H1 (cell line): ENCODE results near the gene HPN. TPM values are rescaled to one million over a fixed set of nuclear protein-coding genes. Genes with fewer than 3 reads are reported as not detected.

Source experiments
- CTCF ChIA-PET: fragments of 300-600 bp; sonication (Branson Sonifier 250); formaldehyde crosslinking; loops from one replicate; lab custom pipeline; 2021; ENCODE audit not compliant: partially characterized antibody; lab: Charles Lee
- POLR2A ChIA-PET: fragments of 300-600 bp; sonication (Branson Sonifier 250); formaldehyde crosslinking; loops from one replicate; lab custom pipeline; 2021; ENCODE audit warnings: inconsistent platforms; ENCODE audit not compliant: partially characterized antibody; lab: Charles Lee
- DNase-seq, 2 experiments: peaks; one replicate each; pipeline versions ENCODE4 v3.0.0 to v3.0.0-alpha.2; 2010 to 2022; ENCODE audit warnings: low spot score in 2 of 2, low read depth in 1 of 2, mixed read lengths in 1 of 2
- FAIRE-seq: peaks from 2 replicates; lab custom pipeline; 2011; peaks lifted over from hg19 to GRCh38; lab: Jason Lieb, UNC
- H2AFZ ChIP-seq: 2 replicates; pipeline ENCODE4 v1.8.1; 2012; ENCODE audit warnings: low read length, inconsistent platforms
- H2AK5ac ChIP-seq: 2 replicates; pipeline ENCODE4 v1.6.1; 2013; ENCODE audit warnings: low read depth, low read length
- H2BK120ac ChIP-seq: replicated peaks from 2 replicates; pipeline ENCODE3; 2013; ENCODE audit warnings: low read depth, low read length, inconsistent platforms
- H2BK12ac ChIP-seq: 2 replicates; pipeline ENCODE4 v1.6.1; 2013; ENCODE audit warnings: low read depth, low read length
- H2BK15ac ChIP-seq: 2 replicates; pipeline ENCODE4 v1.6.1; 2013; ENCODE audit warnings: low read length
- H2BK20ac ChIP-seq: 2 replicates; pipeline ENCODE4 v1.6.1; 2013; ENCODE audit warnings: low read length
- H2BK5ac ChIP-seq: 2 replicates; pipeline ENCODE4 v1.6.1; 2013; ENCODE audit warnings: low read depth, low read length
- H3K14ac ChIP-seq: 2 replicates; pipeline ENCODE4 v1.6.1; 2013; ENCODE audit warnings: inconsistent platforms; ENCODE audit not compliant: insufficient read length
- H3K18ac ChIP-seq: 2 replicates; pipeline ENCODE4 v1.6.1; 2013; ENCODE audit warnings: low read length; ENCODE audit errors: extremely low read depth
- H3K23ac ChIP-seq: 2 replicates; pipeline ENCODE4 v1.6.1; 2013; ENCODE audit warnings: inconsistent platforms; ENCODE audit not compliant: insufficient read length
- H3K23me2 ChIP-seq: 2 replicates; pipeline ENCODE4 v1.6.1; 2013; ENCODE audit warnings: low read depth, low read length
- H3K27ac ChIP-seq: 2 replicates; pipeline ENCODE4 v1.6.1; 2011; ENCODE audit warnings: low read depth, low read length, inconsistent platforms
- H3K27me3 ChIP-seq, 4 experiments: replicated peaks in 1 of 4; 1 replicate in 1 of 4; 2 replicates in 3 of 4; pipeline versions ENCODE4 v1.6.1 to v1.8.1; 2011 to 2013; ENCODE audit warnings: low read length in 3 of 4, mild to moderate bottlenecking in 3 of 4, inconsistent platforms in 2 of 4, mixed read lengths in 2 of 4, moderate library complexity in 1 of 4; ENCODE audit not compliant: control insufficient read depth in 3 of 4, insufficient read depth in 3 of 4; ENCODE audit errors: extremely low read depth in 1 of 4
- H3K36me3 ChIP-seq, 4 experiments: 2 replicates each; pipeline versions ENCODE4 v1.6.1 to v1.8.1; 2011 to 2013; ENCODE audit warnings: mild to moderate bottlenecking in 4 of 4, low read length in 3 of 4, moderate library complexity in 2 of 4, control low read depth in 1 of 4, inconsistent platforms in 1 of 4; ENCODE audit not compliant: insufficient read depth in 4 of 4, control insufficient read depth in 2 of 4
- H3K4ac ChIP-seq: replicated peaks from 2 replicates; pipeline ENCODE3; 2013; ENCODE audit warnings: low read length, low read depth, mixed read lengths, inconsistent platforms; ENCODE audit not compliant: insufficient read length
- H3K4me1 ChIP-seq, 4 experiments: replicated peaks in 1 of 4; 1 replicate in 1 of 4; 2 replicates in 3 of 4; pipeline versions ENCODE4 v1.6.1 to v1.8.1; 2011 to 2013; ENCODE audit warnings: low read length in 3 of 4, inconsistent platforms in 2 of 4, mixed read lengths in 1 of 4; ENCODE audit not compliant: insufficient read depth in 4 of 4, control insufficient read depth in 3 of 4
- H3K4me2 ChIP-seq, 2 experiments: 2 replicates each; pipeline versions ENCODE4 v1.6.1 to v1.8.1; 2011 to 2013; ENCODE audit warnings: low read depth in 2 of 2, low read length in 2 of 2, control low read depth in 1 of 2, inconsistent platforms in 1 of 2, mild to moderate bottlenecking in 1 of 2; ENCODE audit not compliant: insufficient read depth in 1 of 2
- H3K4me3 ChIP-seq, 4 experiments: fragments of 200-600, 300-600 bp in 1 of 4; sonication (generic), shearing (Covaris generic), sonication (Bioruptor Twin) in 1 of 4; 2 replicates each; pipeline versions ENCODE4 v1.5.1 to v1.8.1; 2011 to 2016; ENCODE audit warnings: low read length in 4 of 4, low read depth in 3 of 4, control low read depth in 2 of 4, inconsistent platforms in 2 of 4, mild to moderate bottlenecking in 2 of 4, mixed read lengths in 1 of 4, moderate library complexity in 1 of 4; ENCODE audit not compliant: insufficient read depth in 2 of 4; ENCODE audit errors: extremely low read depth in 1 of 4
- H3K56ac ChIP-seq: replicated peaks from 2 replicates; pipeline ENCODE3; 2013; ENCODE audit warnings: low read depth, mild to moderate bottlenecking, mixed read lengths, low read length, inconsistent platforms; ENCODE audit not compliant: insufficient read length
- H3K79me1 ChIP-seq: 2 replicates; pipeline ENCODE4 v1.6.1; 2013; ENCODE audit warnings: low read depth, low read length, control low read depth
- H3K79me2 ChIP-seq, 2 experiments: 2 replicates each; pipeline versions ENCODE4 v1.6.1 to v1.8.1; 2012 to 2013; ENCODE audit warnings: low read length in 2 of 2, mild to moderate bottlenecking in 2 of 2, inconsistent platforms in 1 of 2; ENCODE audit not compliant: insufficient read depth in 2 of 2, control insufficient read depth in 1 of 2
- H3K9ac ChIP-seq, 4 experiments: replicated peaks in 1 of 4; 1 replicate in 1 of 4; 2 replicates in 3 of 4; pipeline versions ENCODE4 v1.6.1 to v1.8.1; 2011 to 2013; ENCODE audit warnings: low read depth in 3 of 4, low read length in 3 of 4, control low read depth in 2 of 4, mild to moderate bottlenecking in 2 of 4, moderate library complexity in 2 of 4, inconsistent platforms in 1 of 4; ENCODE audit errors: extremely low read depth in 1 of 4
- H3K9me3 ChIP-seq, 2 experiments: 2 replicates each; pipeline versions ENCODE4 v1.6.1 to v1.8.1; 2012 to 2013; ENCODE audit warnings: mild to moderate bottlenecking in 2 of 2, moderate library complexity in 2 of 2, control low read depth in 1 of 2, inconsistent platforms in 1 of 2, low read depth in 1 of 2, low read length in 1 of 2, mixed read lengths in 1 of 2; ENCODE audit not compliant: insufficient read depth in 2 of 2
- H4K20me1 ChIP-seq, 2 experiments: replicated peaks in 1 of 2; 2 replicates each; pipeline versions ENCODE3 to v1.8.1; 2011 to 2013; ENCODE audit warnings: inconsistent platforms in 2 of 2, low read length in 2 of 2, mild to moderate bottlenecking in 1 of 2; ENCODE audit not compliant: insufficient read depth in 2 of 2, control insufficient read depth in 1 of 2
- H4K5ac ChIP-seq: 2 replicates; pipeline ENCODE4 v1.6.1; 2013; ENCODE audit warnings: low read length, low read depth, mixed read lengths, inconsistent platforms; ENCODE audit not compliant: insufficient read length
- H4K8ac ChIP-seq: 2 replicates; pipeline ENCODE4 v1.8.0; 2013; ENCODE audit warnings: mild to moderate bottlenecking, moderate library complexity, low read length, inconsistent platforms; ENCODE audit not compliant: insufficient read depth; ENCODE audit errors: extremely low read depth
- H4K91ac ChIP-seq: replicated peaks from 2 replicates; pipeline ENCODE3; 2013; ENCODE audit warnings: low read length, mixed read lengths, inconsistent platforms; ENCODE audit not compliant: insufficient read length
- EP300 ChIP-seq, 2 experiments: IDR thresholded peaks; 1 replicate in 1 of 2; 2 replicates in 1 of 2; pipeline ENCODE4 v1.6.1; 2011 to 2012; ENCODE audit warnings: low read depth in 2 of 2, low read length in 2 of 2, mild to moderate bottlenecking in 2 of 2, borderline replicate concordance in 1 of 2, inconsistent platforms in 1 of 2, moderate library complexity in 1 of 2
- FOSL1 ChIP-seq: IDR thresholded peaks from 2 replicates; pipeline ENCODE4 v1.6.1; 2011; ENCODE audit warnings: mild to moderate bottlenecking, low read depth, low read length, moderate library complexity; ENCODE audit not compliant: insufficient read depth
- SAP30 ChIP-seq: fragments of 300-600 bp; sonication (generic); IDR thresholded peaks from 2 replicates; pipeline ENCODE4 v1.7.1; 2012; ENCODE audit warnings: low read length, moderate library complexity, mild to moderate bottlenecking, inconsistent platforms; ENCODE audit not compliant: insufficient read depth, insufficient replicate concordance
- SP1 ChIP-seq: IDR thresholded peaks from 2 replicates; pipeline ENCODE4 v1.6.1; 2011; ENCODE audit warnings: low read depth, low read length
- SP4 ChIP-seq: IDR thresholded peaks from 2 replicates; pipeline ENCODE4 v1.6.1; 2012; ENCODE audit warnings: low read length, inconsistent platforms
- YY1 ChIP-seq: IDR thresholded peaks from 2 replicates; pipeline ENCODE4 v1.6.1; 2011; ENCODE audit warnings: low read depth, mild to moderate bottlenecking, low read length
- ZNF274 ChIP-seq: IDR thresholded peaks from 2 replicates; pipeline ENCODE4 v1.7.0; 2012; ENCODE audit warnings: low read length, borderline replicate concordance; ENCODE audit errors: extremely low read depth
- WGBS, 2 experiments: shearing (Covaris generic) in 1 of 2; methylation state at CpG; one replicate each; pipeline versions ENCODE4 v1.1.6 to v1.1.7; 2013 to 2015; ENCODE audit warnings: low lambda C conversion rate in 2 of 2, mixed read lengths in 2 of 2, inconsistent platforms in 1 of 2, low coverage in 1 of 2, missing lambda C conversion rate in 1 of 2; ENCODE audit not compliant: insufficient replicate concordance in 2 of 2, insufficient coverage in 1 of 2, insufficient read length in 1 of 2; ENCODE audit errors: extremely low coverage in 1 of 2, missing lambda C conversion rate in 1 of 2; 5-methylcytosine and 5-hydroxymethylcytosine counted together
- polyA plus RNA-seq, 7 experiments: library from polyadenylated mRNA; depleted of rRNA in 3 of 7; stranded (reverse) in 5 of 7; unstranded in 2 of 7; fragments of >200 nt in 5 of 7; fragments of 200-250 nt in 2 of 7; gene quantifications; 1 replicate in 5 of 7; 2 replicates in 1 of 7; 4 replicates in 1 of 7; pipeline versions ENCODE4 v1.2.1 to v1.2.3, GENCODE V29; 2011 to 2013; ENCODE audit warnings: missing spikeins in 2 of 7, mixed read lengths in 2 of 7
- total RNA-seq: library from RNA; stranded (reverse); fragmentation: NEBNext Ultra II Directional; extraction: Animal tissue kit (Norgen Biotek cat#: 25700); gene quantifications from 2 replicates; pipeline ENCODE4 v1.2.1, GENCODE V29; 2021

HPN gene
- total and polyA plus RNA-seq, 2 of the 8 experiments (the other 6 are each of a cell fraction or from before 2014, with no cell fraction given), result 14.7 to 33.7 TPM

- POLR2A ChIA-PET, result interaction anchor here (0.8 to 1.8 kb wide), 5 partner anchors 11 to 64 kb away, joined by 3 to 8 read pairs (median 3); partner anchors contain the start of gene LGI4
- Histone ChIP-seq H3K79me2 (no peaks in the 10 kb centered on the region), H3K9ac (no peak overlapping the region), H3K9me3 (no peaks in the 10 kb centered on the region), H3K14ac (no peak overlapping the region), H3K36me3 (no peaks in the 10 kb centered on the region), H3K27ac (no peak overlapping the region), H2BK12ac (no peak overlapping the region), H4K5ac (peak overlapping the region; percentile 22), H3K4me3 (no peak overlapping the region), H3K79me1 (no peaks in the 10 kb centered on the region), H4K8ac (no peak overlapping the region), H2AK5ac (no peak overlapping the region), H2BK5ac (no peak overlapping the region), H3K4me1 (peaks cover 0 to 13% (median 9%) of the 10 kb centered on the region in 4 experiments; a peak in 6 of 7 replicates), H4K91ac (no peak overlapping the region), H3K23me2 (no peaks in the 10 kb centered on the region), H2BK15ac (no peak overlapping the region), H3K4me2 (no peak overlapping the region), H2BK120ac (no peak overlapping the region), H2BK20ac (no peak overlapping the region), H4K20me1 (no peaks in the 10 kb centered on the region), H3K56ac (no peak overlapping the region), H3K4ac (no peak overlapping the region), H3K23ac (no peak overlapping the region), H2AFZ (no peak overlapping the region), H3K27me3 (peaks cover 0 to under 1% (median 0%) of the 10 kb centered on the region in 4 experiments; a peak in 1 of 7 replicates), H3K18ac (peak overlapping the region; percentile 68; the same call in 1 of the 2 replicates)
- FAIRE-seq, result no peak
- TF ChIP-seq SAP30 (no peak), SP1 (no peak), ZNF274 (no peak), EP300 (IDR thresholded peaks at IDR 0.05; ENCODE audit: borderline replicate concordance in 1 of 2, low read depth in 2 of 2, low read length in 2 of 2) (no peak), SP4 (no peak), YY1 (no peak), FOSL1 (no peak)
- 82% methylated on average over 5 of the region's 9 CpGs; no CpG with 5 or more reads in 1 of the 2 experiments for WGBS, 2 experiments
- CTCF ChIA-PET, result interaction anchor here (0.5 to 3.4 kb wide), 12 partner anchors 12 to 1073 kb away, joined by 3 to 21 read pairs (median 3); partner anchors contain the start of gene LGI4
- no peak for DNase-seq
Observed at GRCh38 chr19:35110974-35111373, 69.5 kb downstream of the HPN start.
